GM19328 (cell line): Measurements from ENCODE around the gene FNTB.

ENCODE experiments used
- ATAC-seq: cut with Tn5 transposase; IDR thresholded peaks from one replicate; pipeline ENCODE4 v1.9.1; 2021; ENCODE audit warnings: mild to moderate bottlenecking, moderate library complexity; ENCODE audit not compliant: unreplicated experiment

The FNTB gene

DNA sequence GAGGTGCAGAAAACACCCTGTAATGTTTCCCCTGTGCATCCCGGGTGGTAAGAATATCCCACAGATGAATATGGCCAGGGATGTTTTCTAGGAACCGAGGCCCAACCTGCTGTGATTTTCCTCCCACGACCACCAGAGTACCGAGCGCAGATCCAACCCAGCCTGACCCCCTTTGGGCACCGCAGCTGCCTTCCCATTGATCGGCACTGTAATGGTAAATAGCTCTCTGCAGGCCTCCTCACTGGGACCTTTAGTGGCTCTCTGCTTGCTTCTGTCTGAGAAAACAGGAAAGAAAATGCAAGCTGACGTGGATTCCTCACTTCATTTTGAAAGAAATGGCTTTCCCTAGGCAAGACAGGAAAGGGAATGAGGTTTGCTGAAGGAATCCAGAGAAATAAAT lies 12.1 kb upstream of the FNTB start:
- no peak for ATAC-seq

DNA sequence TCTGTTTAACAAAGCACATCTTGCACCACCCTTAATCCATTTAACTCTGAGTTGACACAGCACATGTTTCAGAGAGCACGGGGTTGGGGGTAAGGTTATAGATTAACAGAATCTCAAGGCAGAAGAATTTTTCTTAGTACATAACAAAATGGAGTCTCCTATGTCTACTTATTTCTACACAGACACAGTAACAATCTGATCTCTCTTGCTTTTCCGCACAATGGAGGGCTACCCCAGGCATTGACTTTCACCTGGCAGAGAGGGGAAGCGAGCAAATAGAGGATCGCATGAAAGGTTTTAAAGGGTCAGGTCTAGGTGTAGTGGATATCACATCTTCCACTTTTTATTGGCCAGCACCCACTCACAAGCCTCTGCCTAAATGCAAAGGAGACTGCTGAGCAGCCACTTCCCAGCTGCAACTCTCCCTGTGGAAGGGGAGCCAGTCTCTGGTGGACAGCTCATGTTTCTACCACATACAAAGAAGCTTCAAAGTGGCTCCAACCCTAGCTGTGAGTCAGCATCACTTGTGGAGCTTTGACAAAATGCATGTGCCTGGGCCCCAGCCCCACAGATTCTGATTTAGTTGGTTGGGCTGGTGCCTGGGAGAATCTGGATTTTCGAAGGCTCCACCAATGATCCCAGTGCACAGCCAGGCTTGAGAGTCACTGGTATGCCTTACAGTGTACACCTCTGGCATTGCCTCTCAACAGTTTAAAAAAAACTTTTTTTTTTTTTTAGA lies 7.2 kb upstream of the FNTB start:
- ATAC-seq = no peak

DNA sequence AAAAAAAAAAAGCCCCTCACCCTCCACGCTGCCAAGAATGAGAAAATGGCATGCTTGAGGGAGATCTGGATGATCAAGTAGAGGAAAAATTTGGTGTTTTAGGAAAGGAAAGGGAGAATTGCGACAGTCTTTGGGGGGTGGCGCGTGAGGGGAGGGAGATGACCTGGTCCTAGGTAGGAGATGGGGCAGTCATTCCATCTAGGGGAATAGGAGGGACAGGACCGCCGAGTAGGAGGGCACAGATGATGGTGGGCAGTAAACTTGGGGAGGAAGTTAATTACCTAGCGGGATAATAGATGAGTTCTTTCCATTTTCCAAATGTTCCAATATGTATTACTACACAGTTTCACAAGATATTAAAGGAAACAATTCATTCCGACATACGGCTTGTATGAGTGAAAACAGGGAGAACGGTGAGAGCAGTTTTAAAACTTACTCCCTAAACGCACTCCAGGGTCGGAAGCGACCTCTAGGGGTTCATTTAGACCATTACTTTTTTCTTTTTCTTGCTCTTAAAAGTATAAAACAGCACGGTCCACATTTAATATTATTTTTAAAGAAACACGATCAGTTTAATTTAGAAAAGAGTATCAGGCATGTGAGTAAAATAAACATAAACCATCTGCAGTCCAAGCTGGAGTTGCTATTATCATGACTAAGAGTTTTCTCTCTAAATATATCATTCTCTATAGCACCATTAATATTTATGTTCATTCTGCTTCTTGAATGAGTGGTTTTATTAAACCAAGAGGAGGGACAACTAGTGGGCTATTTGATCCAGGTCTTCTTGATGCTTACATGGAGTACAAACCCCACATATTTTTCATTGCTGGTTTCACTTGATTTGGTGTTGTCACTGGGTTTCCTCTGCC lies 3.0 kb upstream of the FNTB start:
- no peak for ATAC-seq

DNA sequence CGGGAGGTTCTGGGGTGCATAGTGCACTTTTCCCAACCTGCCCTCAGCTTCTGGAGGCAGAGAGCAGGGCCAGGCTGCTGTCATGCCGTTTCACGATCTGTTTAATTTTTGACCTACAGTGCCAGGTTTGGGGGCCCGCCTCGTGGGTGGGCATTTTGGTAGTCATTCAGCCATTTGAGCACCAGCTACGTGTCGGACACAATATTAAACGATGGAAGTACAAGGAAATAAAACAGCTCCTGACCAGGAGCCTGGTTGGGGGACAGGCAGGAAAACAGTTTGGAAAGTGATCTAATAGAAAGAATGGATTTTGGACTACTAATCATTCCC lies 708 bp downstream of the FNTB start:
- ATAC-seq = no peak

DNA sequence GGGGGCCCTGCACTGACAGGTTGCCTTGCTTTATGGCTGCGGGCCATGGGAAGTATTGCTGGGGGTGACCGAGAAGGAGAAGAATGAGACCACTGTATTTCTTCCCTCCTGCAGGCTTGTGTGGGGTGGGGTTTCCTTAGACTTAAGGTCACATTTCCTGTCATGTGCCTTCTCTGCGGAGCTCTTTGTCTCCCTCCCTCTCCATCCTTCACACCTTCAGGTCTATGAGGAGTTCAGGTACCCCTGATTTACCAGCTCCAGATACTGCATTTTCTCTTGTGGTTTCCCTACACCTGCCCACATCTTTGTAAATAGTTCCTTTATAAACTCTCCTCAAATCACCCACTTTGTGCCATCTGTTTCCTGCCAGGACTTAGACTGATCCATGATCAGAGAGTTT lies 3.6 kb downstream of the FNTB start:
- ATAC-seq = no peak

DNA sequence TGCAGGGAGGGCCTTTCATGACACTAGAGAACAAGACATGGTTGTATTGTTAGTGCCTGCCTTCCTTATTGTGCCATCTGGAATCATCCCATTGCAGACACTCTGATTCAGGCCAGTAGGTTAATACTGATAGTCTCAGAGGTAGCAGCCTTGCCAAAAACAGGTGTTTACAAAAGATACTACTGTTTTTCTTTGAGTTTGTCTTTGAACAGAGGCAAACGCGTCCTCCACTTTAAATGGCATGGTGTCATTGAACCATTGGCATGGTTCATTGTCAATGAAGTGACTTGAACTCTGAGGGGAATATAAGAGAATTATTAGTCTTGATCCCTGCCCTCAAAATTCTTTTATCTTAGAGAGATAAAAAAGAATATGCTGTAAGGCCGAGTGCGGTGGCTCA lies 4.2 kb downstream of the FNTB start:
- no peak for ATAC-seq

DNA sequence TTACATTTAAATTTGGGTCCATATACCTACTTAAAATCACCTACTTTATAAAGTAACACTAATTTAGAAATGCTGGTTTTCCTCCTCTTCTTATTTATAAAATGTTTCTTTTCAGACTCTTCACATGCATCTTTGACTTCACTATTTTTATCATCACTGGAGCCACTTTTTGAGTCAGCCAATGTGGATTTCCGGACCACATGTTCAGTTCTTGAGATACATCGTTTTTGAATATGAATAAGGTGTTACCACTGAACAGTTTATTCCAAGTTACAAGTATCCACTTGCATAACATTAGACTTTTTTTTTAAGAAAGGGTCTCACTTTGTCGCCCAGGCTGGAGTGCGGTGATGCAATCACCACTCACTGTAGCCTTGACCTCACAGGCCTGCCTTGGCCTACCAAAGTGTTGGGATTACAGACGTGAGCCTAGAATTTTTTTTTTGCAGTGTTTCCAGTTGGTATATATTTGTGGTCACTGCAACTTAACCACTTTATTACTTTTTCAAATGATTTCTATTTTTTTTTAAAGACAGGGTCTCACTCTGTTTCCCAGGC lies 5.7 kb downstream of the FNTB start:
- no peak for ATAC-seq

DNA sequence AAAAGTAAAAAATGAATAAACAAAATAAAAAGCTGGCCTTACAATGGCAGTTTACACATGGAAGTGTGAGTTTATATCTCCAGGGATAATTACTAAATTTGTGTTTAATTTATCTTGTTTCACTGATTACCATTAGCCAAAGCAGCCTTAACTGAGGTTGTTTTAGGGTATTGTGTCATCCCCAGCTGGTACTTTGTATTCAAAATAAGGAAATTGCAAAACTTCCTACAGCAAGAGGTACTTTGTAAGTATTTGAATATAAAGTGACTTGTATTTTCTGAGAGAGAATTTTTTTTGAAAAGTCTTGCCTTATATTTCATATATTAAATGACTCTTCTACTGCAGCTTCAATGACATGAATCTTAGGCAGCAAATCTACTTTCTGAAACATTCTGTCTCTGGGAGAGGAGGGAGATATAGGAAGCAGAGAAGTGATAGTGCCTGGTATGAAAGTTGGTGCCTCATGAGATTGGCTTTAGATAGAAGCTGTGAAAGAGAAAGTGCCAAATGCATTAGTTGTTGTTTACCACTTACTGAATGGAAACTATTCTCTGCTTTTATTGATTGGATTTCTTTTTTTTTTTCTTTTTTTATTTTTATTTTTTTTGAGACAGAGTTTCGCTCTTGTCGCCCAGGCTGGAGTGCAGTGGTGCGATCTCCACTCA lies 6.7 kb downstream of the FNTB start:
- no peak for ATAC-seq

DNA sequence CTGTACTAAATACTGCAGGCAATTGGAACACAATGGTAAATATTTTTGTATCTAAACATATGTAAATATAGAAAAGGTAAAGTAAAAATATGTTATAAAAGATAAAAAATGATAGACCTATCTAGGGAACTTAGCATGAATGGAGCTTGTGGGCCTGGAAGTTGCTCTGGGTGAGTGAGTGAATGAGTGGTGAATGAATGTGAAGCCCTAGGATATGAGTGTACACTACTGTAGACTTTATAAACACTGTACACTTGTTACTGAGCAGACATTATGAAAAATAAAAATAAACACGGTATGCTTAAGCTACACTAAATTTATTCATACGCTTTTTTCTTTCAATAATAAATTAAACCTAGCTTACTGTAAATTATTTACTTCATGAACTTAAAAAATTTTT lies 7.8 kb downstream of the FNTB start:
- ATAC-seq = no peak

DNA sequence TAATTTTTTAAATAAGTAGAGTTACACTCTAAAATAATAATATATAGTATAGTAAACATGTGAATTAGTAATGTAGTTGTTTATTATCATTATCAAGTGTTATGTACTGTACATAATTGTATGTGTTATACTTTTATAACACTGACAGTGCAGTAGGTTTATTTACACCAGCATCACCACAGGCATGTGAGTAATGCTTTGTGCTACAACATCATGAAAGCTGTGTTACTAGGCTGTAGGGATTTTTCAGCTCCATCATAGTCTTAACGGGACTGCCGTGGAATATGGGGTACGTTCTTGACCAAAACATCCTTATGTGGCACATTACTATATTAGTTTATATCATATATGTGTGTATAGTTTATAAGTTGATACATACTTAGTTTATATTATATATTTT lies 8.6 kb downstream of the FNTB start:
- ATAC-seq = no peak

DNA sequence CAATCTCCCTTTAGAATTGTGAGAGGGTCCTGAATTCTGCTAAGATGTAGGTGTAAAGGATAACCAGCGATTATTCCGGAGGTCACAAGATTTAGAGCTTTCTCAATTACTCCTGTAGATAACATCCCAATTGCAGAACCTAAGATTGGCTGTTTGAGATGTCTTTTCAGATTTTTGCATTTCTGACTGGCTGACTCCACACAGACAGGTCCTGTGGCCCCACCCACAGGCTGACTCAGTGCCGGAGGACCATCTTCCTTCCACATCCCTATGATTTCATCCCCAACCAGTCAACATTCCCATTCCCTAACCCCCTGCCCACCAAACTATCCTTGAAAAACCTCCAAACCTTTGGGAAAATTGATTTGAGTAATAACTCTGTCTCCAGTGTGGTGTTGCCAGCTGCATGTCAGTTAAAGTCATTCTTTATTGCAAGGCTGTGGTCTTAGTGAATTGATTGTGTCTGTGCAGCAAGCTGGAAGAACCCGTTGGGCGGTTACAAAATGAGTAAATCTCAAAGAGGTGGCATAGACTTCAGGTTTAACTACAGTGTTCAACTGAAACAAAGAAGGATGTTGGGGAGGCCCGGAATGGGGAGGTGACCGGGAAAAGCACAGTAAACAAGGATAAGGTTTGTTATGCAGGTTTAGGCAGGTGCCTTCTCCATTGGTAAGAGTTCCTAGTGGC lies 10.6 kb downstream of the FNTB start:
- no peak for ATAC-seq

DNA sequence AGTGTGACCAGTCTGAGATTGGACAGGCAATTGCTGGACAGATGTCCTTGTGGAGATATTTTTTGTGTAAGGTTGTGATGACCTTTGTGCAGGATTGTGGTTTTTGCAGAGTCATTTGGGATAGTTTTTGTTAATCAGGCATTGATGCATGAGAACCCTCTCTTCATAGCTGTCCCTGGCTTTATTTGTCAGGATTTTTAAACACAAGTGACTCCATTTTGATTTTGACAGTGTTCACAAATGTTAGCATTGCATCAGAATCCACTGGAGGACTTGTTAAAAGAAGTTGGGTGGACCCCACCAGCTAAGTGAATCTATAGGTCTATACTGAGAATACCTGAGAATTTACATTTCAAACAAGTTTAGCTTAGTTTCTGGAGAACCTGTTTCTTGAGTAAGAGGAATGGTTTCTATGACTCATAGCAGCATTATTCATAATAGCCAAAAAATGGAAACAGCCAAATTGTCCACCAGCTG lies 11.8 kb downstream of the FNTB start:
- ATAC-seq = no peak

DNA sequence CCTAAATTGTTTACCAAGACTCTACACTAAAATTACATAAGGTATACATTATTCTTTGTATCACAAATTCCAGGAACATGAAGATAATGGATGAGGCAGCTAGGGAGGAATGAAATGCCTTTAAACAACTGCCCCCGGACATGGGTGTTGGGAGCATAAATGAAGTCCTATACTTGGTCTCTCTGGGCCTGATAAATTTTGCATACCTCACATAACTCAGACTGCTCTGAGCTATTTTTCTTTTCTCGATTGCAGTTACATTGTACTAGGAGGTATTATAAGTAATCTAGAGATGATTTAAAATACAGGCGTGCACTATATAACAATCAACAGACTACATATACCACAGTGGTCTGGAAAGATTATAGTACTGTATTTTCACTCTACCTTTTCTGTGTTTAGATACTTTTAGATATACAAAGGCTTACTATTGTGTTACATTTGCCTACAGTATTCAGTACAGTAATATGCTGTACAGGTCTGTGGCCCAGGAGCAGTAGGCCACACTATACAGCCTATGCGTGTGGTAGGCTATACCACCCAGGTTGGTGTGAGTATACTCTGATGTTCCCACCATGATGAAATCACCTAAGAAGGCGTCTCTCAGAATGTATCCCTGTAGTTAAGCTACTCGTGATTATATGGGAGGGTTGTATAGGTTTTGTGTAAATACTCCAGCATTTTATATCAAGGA lies 14.3 kb downstream of the FNTB start:
- ATAC-seq = no peak

DNA sequence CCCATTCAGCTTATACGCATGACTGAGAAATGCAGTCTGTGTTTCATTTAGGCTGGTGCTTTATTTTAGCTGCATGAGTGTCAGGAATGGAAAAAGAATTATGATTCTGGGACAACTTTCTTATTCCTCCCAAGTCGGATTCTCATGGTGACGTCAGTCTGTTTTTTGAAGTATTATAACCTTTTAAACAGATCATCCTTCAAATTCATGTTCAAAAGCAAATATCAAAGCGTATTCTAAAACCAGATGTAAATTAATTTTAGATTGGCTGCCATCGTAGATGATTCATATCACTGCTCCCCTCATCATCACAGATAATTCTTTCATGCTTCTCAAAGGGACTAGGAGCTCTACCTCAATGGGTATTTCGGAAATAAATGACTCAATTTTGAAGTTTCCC lies 15.0 kb downstream of the FNTB start:
- no peak for ATAC-seq

DNA sequence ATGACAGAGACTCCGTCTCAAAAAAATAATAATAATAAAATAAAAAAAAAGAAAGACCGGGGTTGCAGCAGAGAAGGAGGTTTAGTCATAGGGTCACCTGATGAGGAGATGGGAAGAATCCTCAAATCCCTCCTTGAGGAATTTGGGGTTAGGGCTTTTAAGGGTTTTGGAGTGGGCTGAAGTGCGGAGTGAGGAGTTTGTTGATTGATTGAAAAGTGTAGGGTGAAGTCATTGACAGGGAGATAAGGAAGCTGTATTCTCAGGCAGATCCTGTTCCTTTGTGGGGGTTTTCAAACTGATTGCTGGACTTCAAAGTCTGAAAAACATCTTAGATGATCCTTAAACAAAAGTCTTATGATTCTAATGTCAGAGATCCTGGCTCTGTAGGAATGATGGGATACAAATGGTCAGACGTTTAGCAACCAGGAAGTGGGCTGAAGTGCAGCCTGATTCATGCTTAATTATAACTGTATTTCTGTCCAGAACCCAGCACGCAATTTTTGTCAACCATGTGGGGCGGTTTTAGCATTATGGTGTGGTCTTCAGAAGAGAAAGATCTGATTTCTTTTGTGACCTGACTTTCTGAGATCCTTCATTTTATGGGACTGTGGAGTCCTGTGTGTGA lies 16.0 kb downstream of the FNTB start:
- ATAC-seq = no peak

DNA sequence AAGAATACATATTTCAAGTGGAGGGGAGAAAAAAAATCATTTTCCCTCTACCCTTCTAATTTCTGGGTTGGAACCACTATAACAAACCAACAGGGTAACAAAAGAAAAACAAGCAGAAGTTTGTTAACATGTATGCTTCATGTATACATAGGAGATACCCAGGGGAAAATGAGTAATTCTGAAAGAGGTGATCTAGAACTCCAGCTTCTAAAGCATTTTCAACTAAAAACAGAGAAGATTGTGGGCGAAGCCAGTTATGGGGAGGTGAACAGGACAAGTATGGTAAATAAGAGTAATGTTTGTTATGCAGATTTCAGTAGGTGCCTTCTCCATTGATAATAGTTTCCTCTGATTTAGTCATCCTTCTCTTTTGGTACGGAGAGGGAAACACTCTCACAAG lies 16.7 kb downstream of the FNTB start:
- ATAC-seq = no peak

DNA sequence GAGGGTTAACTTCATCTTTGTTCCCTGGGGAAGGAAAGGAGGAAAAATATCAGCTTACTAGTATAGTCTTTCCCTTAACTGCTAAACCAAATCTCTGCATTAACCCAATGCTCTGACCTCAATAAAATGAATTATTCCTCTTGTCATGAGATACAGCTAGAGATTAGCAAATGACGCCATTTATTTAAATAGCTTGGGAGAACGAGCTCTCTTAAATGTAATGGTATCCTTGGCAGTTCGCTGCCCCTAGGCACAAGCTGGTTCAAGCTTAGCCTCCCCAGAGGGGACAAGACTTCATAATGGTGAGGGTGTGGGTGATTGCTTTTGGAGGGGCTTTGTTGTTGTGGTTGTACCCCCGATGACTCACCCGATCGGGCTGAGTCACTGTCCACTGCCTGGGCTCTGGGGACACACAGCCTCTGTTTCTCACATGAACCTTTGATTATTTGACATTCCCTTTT lies 19.6 kb downstream of the FNTB start:
- ATAC-seq = no peak

DNA sequence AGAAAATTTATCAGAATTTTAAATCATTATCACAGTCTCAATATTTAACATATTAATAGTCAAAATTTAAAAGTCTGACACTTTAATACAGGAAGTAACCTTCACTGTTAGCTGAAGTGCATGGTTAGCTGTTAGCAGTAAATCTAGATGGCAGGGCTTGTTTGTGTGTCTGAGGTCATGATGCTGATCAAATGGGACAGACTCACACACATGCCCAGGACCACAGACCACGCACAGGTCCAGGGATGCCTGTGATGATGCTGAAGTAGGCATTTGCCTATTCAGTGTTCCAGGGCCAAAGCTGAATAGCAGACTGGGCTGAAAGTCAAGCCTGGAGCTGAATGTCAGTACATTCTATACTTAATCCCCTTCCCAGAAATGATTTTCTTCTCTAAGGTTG lies 20.5 kb downstream of the FNTB start:
- ATAC-seq = no peak

DNA sequence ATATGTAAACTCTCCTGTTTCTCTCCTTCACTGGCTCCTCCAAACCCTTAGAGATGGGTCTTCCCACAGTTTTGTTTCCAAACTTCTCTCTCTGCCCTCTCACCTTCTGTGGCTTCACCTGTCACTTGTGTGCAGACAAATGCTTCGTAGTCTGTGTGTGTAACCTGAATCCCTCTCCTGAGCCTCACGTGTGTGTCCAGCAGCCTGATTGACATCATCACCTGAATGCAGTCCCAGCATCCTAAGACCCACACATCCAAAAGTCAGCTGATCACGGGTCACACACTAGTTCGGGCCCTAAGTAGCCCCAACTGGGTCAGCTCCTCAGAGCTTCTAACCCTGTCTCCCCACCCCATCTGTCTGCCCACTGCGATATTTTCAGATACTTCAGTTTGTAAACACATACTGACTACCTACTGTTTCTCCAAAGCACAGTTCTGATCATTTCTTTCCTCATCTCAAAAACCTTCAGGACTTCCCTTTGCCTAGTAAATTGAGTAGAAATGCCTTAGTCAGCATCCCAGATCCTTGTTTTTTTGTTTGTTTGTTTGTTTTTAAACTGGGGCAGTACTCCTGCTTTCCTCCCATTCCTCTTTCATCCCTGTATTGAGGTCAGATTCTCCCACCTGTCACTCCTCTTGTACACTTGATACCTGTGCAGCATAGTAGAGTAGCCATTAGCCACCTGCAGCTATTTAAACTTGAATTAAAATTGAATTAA lies 23.7 kb downstream of the FNTB start:
- ATAC-seq = no peak
